AG04449 (cell line): ENCODE measurements around the gene RBSN.
"Not testable (repeated sequence)": the region's sequence is repeated elsewhere in the genome, so short reads cannot be mapped to it uniquely, and the experiment has no call there.

Experiments used
- CTCF ChIA-PET: fragments of 350-600 bp; formaldehyde crosslinking; extraction: SDS; loops from one replicate; lab custom pipeline; 2021; ENCODE audit warnings: antibody characterized with exemption; lab: Yijun Ruan, JAX
- POLR2A ChIA-PET: fragments of 400-600, 350-600 bp; formaldehyde crosslinking; extraction: SDS; loops from one replicate; lab custom pipeline; 2020; ENCODE audit warnings: antibody characterized with exemption, inconsistent platforms; lab: Yijun Ruan, JAX
- DNase-seq: peaks from one replicate; pipeline ENCODE4 v3.0.0-alpha.2; 2010; ENCODE audit warnings: low read depth, low spot score
- H3K4me3 ChIP-seq: 2 replicates; pipeline ENCODE4 v1.5.1; 2011; ENCODE audit warnings: low read depth, mild to moderate bottlenecking, control low read depth, low read length
- CTCF ChIP-seq: IDR thresholded peaks from one replicate; pipeline ENCODE4 v1.5.1; 2011; ENCODE audit warnings: mild to moderate bottlenecking, moderate library complexity, low read length, control low read depth, inconsistent platforms; ENCODE audit not compliant: insufficient read depth; ENCODE audit errors: missing control alignments

Gene RBSN

GRCh38 chr3:15098503-15099363 lies at the start of gene RBSN:
Gene RBSN, minus strand, starts transcription at chr3:15099148. Its CDS starts 3,028 bp downstream, at chr3:15096120.
- TF ChIP-seq CTCF = no peak
- ChIA-PET POLR2A (interaction anchor here (0.6 to 0.9 kb wide), 5 partner anchors 11 to 457 kb away, joined by 3 to 6 read pairs (median 3); partner anchors contain the start of gene MRPS25), CTCF (interaction anchor here (1.0 to 4.5 kb wide), 3 partner anchors 10 to 173 kb away, joined by 3 to 42 read pairs (median 4); no protein-coding TSS in a partner anchor)
- H3K4me3 ChIP-seq = peak within 1 kb of the TSS; percentile 98
- peak; percentile 62 for DNase-seq

- POLR2A ChIA-PET = no interaction called here
- no peak for TF ChIP-seq CTCF
- CTCF ChIA-PET = interaction anchor here (0.9 kb wide), 1 partner anchor 40 kb away, joined by 4 read pairs; no protein-coding TSS in a partner anchor
- no peak overlapping the region for H3K4me3 ChIP-seq
- DNase-seq = no peak
Measured at GRCh38 chr3:15148614-15149013, 49.7 kb upstream of the RBSN start.

- DNase-seq, CTCF ChIA-PET, H3K4me3 ChIP-seq, POLR2A ChIA-PET: not testable (repeated sequence)
Measured at GRCh38 chr3:15136885-15137284, 37.9 kb upstream of the RBSN start.

- DNase-seq, POLR2A ChIA-PET, H3K4me3 ChIP-seq, CTCF ChIA-PET: not testable (repeated sequence)
Measured at GRCh38 chr3:15134968-15135367, 36.0 kb upstream of the RBSN start.

- DNase-seq, POLR2A ChIA-PET, H3K4me3 ChIP-seq: not testable (repeated sequence)
- CTCF ChIA-PET = interaction anchor here (1.0 kb wide), 1 partner anchor 77 kb away, joined by 3 read pairs; no protein-coding TSS in a partner anchor
Measured at GRCh38 chr3:15128403-15128802, 29.5 kb upstream of the RBSN start.

- DNase-seq, H3K4me3 ChIP-seq, POLR2A ChIA-PET, CTCF ChIA-PET: not testable (repeated sequence)
Measured at GRCh38 chr3:15126975-15127374, 28.0 kb upstream of the RBSN start.

GRCh38 chr3:15122398-15122797 lies 23.4 kb upstream of the RBSN start:
- DNase-seq = no peak
- CTCF ChIA-PET = no interaction called here
- no peak for TF ChIP-seq CTCF
- POLR2A ChIA-PET = no interaction called here
- no peak overlapping the region for H3K4me3 ChIP-seq

- POLR2A ChIA-PET = no interaction called here
Measured at GRCh38 chr3:15121936-15122335, 23.0 kb upstream of the RBSN start.

More at GRCh38 chr3:15121936-15122335, 23.0 kb upstream of the RBSN start:
- CTCF ChIA-PET = no interaction called here
- no peak overlapping the region for H3K4me3 ChIP-seq
- TF ChIP-seq CTCF = no peak
- no peak for DNase-seq
